CD4-positive, alpha-beta T cell (primary cell): ENCODE measurements around the gene SLC7A5. TPM values are rescaled to one million over a fixed set of nuclear protein-coding genes. Genes with fewer than 3 reads are reported as not detected.

Experiments
- ATAC-seq: fragments of 200-7000 bp; cut with Tn5 transposase; one replicate; pipeline ENCODE4 v1.10.0; 2022; ENCODE audit warnings: mild to moderate bottlenecking; ENCODE audit not compliant: poor library complexity
- CTCF ChIA-PET: fragments of 350-600 bp; sonication (Branson Sonifier 250); formaldehyde crosslinking; loops from one replicate; lab custom pipeline; 2021; ENCODE audit warnings: antibody characterized with exemption, inconsistent platforms; lab: Charles Lee
- POLR2A ChIA-PET: fragments of 350-600 bp; sonication (Branson Sonifier 250); formaldehyde crosslinking; loops from one replicate; lab custom pipeline; 2021; ENCODE audit warnings: antibody characterized with exemption, inconsistent platforms; lab: Charles Lee
- DNase-seq, 14 experiments: peaks; one replicate each; pipeline ENCODE4 v3.0.0-alpha.2; 2013 to 2020; ENCODE audit warnings: mixed read lengths in 2 of 14
- H3K27ac ChIP-seq, 2 donors: one replicate each; pipeline versions ENCODE4 v1.5.1 to v1.7.0; 2013; ENCODE audit warnings: low read length in 2 of 2, low read depth in 1 of 2, mild to moderate bottlenecking in 1 of 2
- H3K27me3 ChIP-seq, 2 experiments: 1 replicate in 1 of 2; 2 replicates in 1 of 2; pipeline versions ENCODE4 v1.6.1 to v1.7.0; 2013; ENCODE audit warnings: low read length in 2 of 2, control low read depth in 1 of 2, mild to moderate bottlenecking in 1 of 2, moderate library complexity in 1 of 2; ENCODE audit not compliant: insufficient read depth in 2 of 2, control insufficient read depth in 1 of 2
- H3K36me3 ChIP-seq: one replicate; pipeline ENCODE4 v1.6.1; 2013; ENCODE audit warnings: low read length, control low read depth; ENCODE audit not compliant: insufficient read depth
- H3K4me1 ChIP-seq: one replicate; pipeline ENCODE4 v1.6.1; 2013; ENCODE audit warnings: low read length, control low read depth; ENCODE audit not compliant: insufficient read depth
- H3K4me3 ChIP-seq: one replicate; pipeline ENCODE4 v1.5.1; 2013; ENCODE audit warnings: mild to moderate bottlenecking, low read length, moderate library complexity
- H3K9me3 ChIP-seq, 2 experiments: 1 replicate in 1 of 2; 2 replicates in 1 of 2; pipeline versions ENCODE4 v1.6.1 to v1.7.0; 2013; ENCODE audit warnings: low read length in 2 of 2, mild to moderate bottlenecking in 2 of 2, control low read depth in 1 of 2, moderate library complexity in 1 of 2; ENCODE audit not compliant: control insufficient read depth in 1 of 2, insufficient read depth in 1 of 2
- H3K27ac Mint-ChIP-seq: one replicate; pipeline ENCODE4 v1.8.0; 2020; ENCODE audit warnings: mixed read lengths
- H3K27me3 Mint-ChIP-seq: one replicate; pipeline ENCODE4 v1.8.0; 2021; ENCODE audit warnings: mixed read lengths
- H3K36me3 Mint-ChIP-seq: one replicate; pipeline ENCODE4 v1.8.0; 2021; ENCODE audit warnings: low read depth, mixed read lengths
- H3K4me1 Mint-ChIP-seq: one replicate; pipeline ENCODE4 v1.8.0; 2021; ENCODE audit warnings: low read depth, mixed read lengths
- H3K4me3 Mint-ChIP-seq: one replicate; pipeline ENCODE4 v1.8.0; 2020; ENCODE audit warnings: mild to moderate bottlenecking, mixed read lengths
- H3K9me3 Mint-ChIP-seq: one replicate; pipeline ENCODE4 v1.8.0; 2020; ENCODE audit warnings: mixed read lengths
- intact Hi-C, 2 experiments: fragments of 100-400 bp; cut with DNase I in 1 of 2; cut with micrococcal nuclease in 1 of 2; formaldehyde crosslinking; loops; one replicate each; pipeline versions ENCODE4 v1.15.1 to v1.9.0; 2023 to 2025; cut with DNase I, micrococcal nuclease
- total RNA-seq, 174 experiments: library from RNA in 2 of 174; stranded (reverse) in 2 of 174; gene quantifications; one replicate each; pipeline ENCODE4 v1.2.3 and lab custom pipeline; 2021 to 2026
- TF ChIP-seq, protein P1 (sequence below): fragments of 200-600 bp; IDR thresholded peaks from one replicate; pipeline ENCODE4 v1.8.0; 2022; ENCODE audit warnings: antibody characterized with exemption, mild to moderate bottlenecking

Gene SLC7A5
- total RNA-seq, 2 experiments from 2014 or later: 80.3 to 85.3 TPM

DNA sequence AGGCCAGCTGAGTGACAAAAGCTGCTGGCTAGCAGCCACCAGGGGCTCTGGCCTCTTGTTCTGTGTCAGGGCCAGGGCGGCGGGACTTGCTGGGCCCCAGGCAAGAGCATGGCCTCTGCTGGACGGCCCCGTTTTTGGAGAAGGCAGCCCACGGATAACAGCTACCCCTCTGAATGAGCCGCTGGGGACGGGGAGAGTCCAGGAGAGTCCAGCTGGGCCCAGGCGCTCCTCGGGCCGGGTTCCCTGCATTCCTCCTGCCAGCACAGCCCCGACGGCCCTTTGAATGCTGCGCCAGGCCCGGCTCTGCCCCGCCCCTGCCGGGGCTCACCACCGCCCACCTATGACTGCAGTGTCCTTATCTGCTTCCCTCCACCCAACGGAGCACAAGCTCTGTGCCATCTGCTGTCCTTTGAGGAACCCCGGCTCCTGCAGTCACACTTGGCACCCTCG lies 33.4 kb downstream of the SLC7A5 start:
- H3K9me3 ChIP-seq: no peaks in the 10 kb centered on the region
- H3K4me3 ChIP-seq: no peak overlapping the region
- ATAC-seq: no peak
- H3K36me3 Mint-ChIP-seq: peaks cover 40% of the 10 kb centered on the region
- no peaks in the 10 kb centered on the region for H3K27me3 Mint-ChIP-seq
- intact Hi-C loops: no loop called here
- H3K27ac Mint-ChIP-seq: no peak overlapping the region
- ChIA-PET POLR2A (no interaction called here), CTCF (no interaction called here)
- no peak overlapping the region for H3K27ac ChIP-seq
- TF ChIP-seq, protein P1, sequence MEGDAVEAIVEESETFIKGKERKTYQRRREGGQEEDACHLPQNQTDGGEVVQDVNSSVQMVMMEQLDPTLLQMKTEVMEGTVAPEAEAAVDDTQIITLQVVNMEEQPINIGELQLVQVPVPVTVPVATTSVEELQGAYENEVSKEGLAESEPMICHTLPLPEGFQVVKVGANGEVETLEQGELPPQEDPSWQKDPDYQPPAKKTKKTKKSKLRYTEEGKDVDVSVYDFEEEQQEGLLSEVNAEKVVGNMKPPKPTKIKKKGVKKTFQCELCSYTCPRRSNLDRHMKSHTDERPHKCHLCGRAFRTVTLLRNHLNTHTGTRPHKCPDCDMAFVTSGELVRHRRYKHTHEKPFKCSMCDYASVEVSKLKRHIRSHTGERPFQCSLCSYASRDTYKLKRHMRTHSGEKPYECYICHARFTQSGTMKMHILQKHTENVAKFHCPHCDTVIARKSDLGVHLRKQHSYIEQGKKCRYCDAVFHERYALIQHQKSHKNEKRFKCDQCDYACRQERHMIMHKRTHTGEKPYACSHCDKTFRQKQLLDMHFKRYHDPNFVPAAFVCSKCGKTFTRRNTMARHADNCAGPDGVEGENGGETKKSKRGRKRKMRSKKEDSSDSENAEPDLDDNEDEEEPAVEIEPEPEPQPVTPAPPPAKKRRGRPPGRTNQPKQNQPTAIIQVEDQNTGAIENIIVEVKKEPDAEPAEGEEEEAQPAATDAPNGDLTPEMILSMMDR: no peak
- no peaks in the 10 kb centered on the region for H3K27me3 ChIP-seq
- peaks cover 61% of the 10 kb centered on the region for H3K36me3 ChIP-seq
- H3K4me1 Mint-ChIP-seq: no peaks in the 10 kb centered on the region
- no peak overlapping the region for H3K4me3 Mint-ChIP-seq
- H3K9me3 Mint-ChIP-seq: no peaks in the 10 kb centered on the region
- H3K4me1 ChIP-seq: no peaks in the 10 kb centered on the region
- DNase-seq: no peak

DNA sequence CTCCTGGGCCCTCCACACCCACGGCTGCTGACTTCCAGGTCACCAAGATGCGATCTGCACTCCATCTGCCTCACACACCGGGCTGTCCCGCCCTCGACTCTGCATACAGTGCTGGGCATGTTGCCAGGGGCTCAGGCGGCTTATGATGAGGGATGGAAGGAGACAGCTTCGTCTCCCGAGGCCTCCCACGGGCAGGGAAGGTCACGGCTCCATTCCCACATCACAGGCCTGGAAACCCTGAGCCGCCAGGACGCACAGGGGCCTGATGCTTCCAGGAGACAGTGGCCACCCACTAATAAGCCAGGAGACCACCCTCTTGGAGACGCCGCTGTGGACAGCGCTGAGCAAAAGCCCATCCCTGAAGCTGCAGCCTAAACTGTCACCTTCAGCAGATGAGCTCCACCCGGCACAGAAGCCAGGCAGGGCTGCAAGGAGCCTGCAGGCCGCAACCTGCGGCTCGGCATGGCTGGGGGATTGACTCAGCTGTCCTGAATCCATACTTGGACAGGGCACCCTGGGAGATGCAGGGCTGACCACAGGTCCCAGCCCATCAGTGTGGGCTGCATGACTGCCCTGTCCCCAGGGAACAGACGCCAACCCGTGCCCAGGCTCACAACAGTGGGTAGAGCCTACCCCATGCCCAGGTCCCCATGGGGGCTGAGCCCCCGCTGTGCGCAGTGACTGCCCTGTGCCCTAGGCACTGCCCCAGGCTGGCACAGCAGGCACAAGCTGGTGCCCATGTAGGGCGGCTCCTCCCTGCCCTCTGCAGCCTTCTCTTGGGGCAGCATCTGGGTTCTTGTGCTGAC lies 34.4 kb downstream of the SLC7A5 start:
- CTCF ChIA-PET: no interaction called here
- H3K4me1 Mint-ChIP-seq: no peaks in the 10 kb centered on the region
- no peak overlapping the region for H3K4me3 ChIP-seq
- H3K4me1 ChIP-seq: no peaks in the 10 kb centered on the region
- no peak overlapping the region for H3K4me3 Mint-ChIP-seq
- intact Hi-C loops: no loop called here
- ATAC-seq: no peak
- no peak overlapping the region for H3K27ac Mint-ChIP-seq
- H3K36me3 Mint-ChIP-seq: peaks cover 50% of the 10 kb centered on the region
- TF ChIP-seq, protein P1: no peak
- H3K27me3 ChIP-seq: no peaks in the 10 kb centered on the region
- H3K36me3 ChIP-seq: peaks cover 55% of the 10 kb centered on the region
- POLR2A ChIA-PET: no interaction called here
- H3K27me3 Mint-ChIP-seq: no peaks in the 10 kb centered on the region
- no peak for DNase-seq
- no peaks in the 10 kb centered on the region for H3K9me3 Mint-ChIP-seq
- no peaks in the 10 kb centered on the region for H3K9me3 ChIP-seq
- H3K27ac ChIP-seq: no peak overlapping the region

DNA sequence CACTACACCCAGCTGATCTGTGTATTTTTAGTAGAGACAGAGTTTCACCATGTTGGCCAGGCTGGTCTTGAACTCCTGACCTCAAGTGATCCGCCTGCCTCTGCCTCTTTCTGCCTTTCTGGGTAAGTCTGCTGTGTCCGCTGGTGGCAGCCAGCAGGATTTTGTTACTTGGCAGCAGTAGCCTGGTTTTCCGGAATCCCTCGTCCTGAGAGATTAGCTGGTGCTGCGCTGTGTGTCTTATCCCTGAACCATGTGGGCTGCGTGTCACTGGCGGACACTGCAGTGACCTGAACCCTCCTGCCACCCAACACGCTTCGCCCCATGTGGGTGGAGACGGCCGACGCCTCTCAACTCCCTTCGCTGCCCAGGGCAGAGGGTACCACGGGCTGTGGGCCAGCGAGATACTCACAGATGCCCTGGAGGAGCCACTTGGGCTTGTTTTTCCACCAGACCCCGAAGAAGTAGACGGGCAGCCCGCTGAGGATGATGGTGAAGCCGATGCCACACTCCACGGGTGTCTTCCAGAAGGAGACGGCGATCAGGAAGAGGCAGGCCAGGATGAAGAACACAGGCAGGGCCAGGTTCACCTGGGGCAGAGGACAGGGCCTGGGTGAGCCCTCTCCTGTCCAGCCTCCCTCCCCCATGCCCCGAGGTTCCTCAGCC lies 35.2 kb downstream of the SLC7A5 start:
- no peak overlapping the region for H3K27ac Mint-ChIP-seq
- intact Hi-C loops: no loop called here
- H3K9me3 Mint-ChIP-seq: no peaks in the 10 kb centered on the region
- no peak for DNase-seq
- TF ChIP-seq, protein P1: no peak
- no peak for ATAC-seq
- no peak overlapping the region for H3K4me3 Mint-ChIP-seq
- ChIA-PET POLR2A (no interaction called here), CTCF (interaction anchor here (1.0 kb wide), 1 partner anchor 55 kb away, joined by 3 read pairs; no protein-coding TSS in a partner anchor)
- Histone ChIP-seq H3K27me3 (no peaks in the 10 kb centered on the region), H3K4me3 (no peak overlapping the region), H3K4me1 (no peaks in the 10 kb centered on the region), H3K9me3 (no peaks in the 10 kb centered on the region), H3K36me3 (peaks cover 48% of the 10 kb centered on the region), H3K27ac (no peak overlapping the region)
- H3K27me3 Mint-ChIP-seq: no peaks in the 10 kb centered on the region
- peaks cover 52% of the 10 kb centered on the region for H3K36me3 Mint-ChIP-seq
- H3K4me1 Mint-ChIP-seq: no peaks in the 10 kb centered on the region
